Esophagus (tissue), 2 donors: ENCODE measurements around the gene ART4. TPM values are rescaled to one million over a fixed set of nuclear protein-coding genes. Genes with fewer than 3 reads are reported as not detected.
A peak's percentile ranks its signal among the peaks of the same experiment; 100 is the strongest.

Experiments used
- H3K27ac ChIP-seq, 2 donors: one replicate each; pipeline ENCODE4 v1.5.1; 2013; ENCODE audit warnings: low read depth in 2 of 2, mild to moderate bottlenecking in 2 of 2, inconsistent platforms in 1 of 2, low read length in 1 of 2, moderate library complexity in 1 of 2
- H3K27me3 ChIP-seq, 2 donors: one replicate each; pipeline ENCODE4 v1.6.1; 2013; ENCODE audit warnings: low read length in 2 of 2, control low read depth in 1 of 2, mild to moderate bottlenecking in 1 of 2; ENCODE audit not compliant: insufficient read depth in 2 of 2, control insufficient read depth in 1 of 2
- H3K36me3 ChIP-seq, 2 donors: one replicate each; pipeline ENCODE4 v1.6.1; 2013; ENCODE audit warnings: low read length in 1 of 2; ENCODE audit not compliant: control insufficient read depth in 2 of 2, insufficient read depth in 2 of 2
- H3K4me1 ChIP-seq, 2 donors: one replicate each; pipeline ENCODE4 v1.6.1; 2013; ENCODE audit warnings: low read length in 1 of 2; ENCODE audit not compliant: control insufficient read depth in 2 of 2, insufficient read depth in 2 of 2
- H3K4me3 ChIP-seq, 2 donors: one replicate each; pipeline ENCODE4 v1.5.1; 2013; ENCODE audit warnings: low read length in 2 of 2, mild to moderate bottlenecking in 2 of 2, low read depth in 1 of 2, moderate library complexity in 1 of 2
- H3K9me3 ChIP-seq, 2 donors: one replicate each; pipeline ENCODE4 v1.6.1; 2013; ENCODE audit warnings: mild to moderate bottlenecking in 2 of 2, low read depth in 1 of 2, low read length in 1 of 2, moderate library complexity in 1 of 2; ENCODE audit not compliant: control insufficient read depth in 2 of 2, insufficient read depth in 1 of 2
- WGBS, 2 donors: extraction: QIAGEN DNeasy Blood & Tissue Kit; methylation state at CpG; one replicate each; pipeline ENCODE4 v1.1.7; 2013; 5-methylcytosine and 5-hydroxymethylcytosine counted together
- polyA plus RNA-seq, 2 donors: library from polyadenylated mRNA; stranded (reverse); fragments of 200-250 nt; gene quantifications; one replicate each; pipeline ENCODE4 v1.2.3, GENCODE V29; 2013
- donor health status: healthy with polysubstance abuse.
- donor health status: Bipolar disorder and iron deficiency.

Gene ART4
- polyA plus RNA-seq, 2 donors: 0.05 to 0.14 TPM

DNA sequence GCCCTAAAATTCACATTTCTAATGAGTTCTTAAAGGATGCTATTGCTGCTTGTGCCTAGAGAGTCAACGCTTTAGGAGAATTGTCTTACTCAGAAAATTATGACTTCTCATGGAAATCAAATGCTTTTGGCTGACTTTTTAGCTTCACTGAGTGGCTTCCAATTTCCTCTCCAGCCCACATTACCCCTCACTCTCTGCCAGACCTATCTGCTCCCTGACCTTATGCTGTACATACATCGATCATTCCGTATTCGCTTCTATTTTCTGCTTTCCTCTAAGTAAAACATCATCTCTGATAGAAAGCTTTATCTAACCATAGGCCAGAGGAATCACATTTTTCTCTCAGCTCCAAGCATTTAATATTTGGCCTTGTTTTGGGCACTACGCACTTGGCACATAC lies 16.8 kb downstream of the ART4 start:
- Histone ChIP-seq H3K36me3 (no peaks in the 10 kb centered on the region), H3K9me3 (no peaks in the 10 kb centered on the region), H3K27me3 (no peaks in the 10 kb centered on the region), H3K4me1 (no peaks in the 10 kb centered on the region), H3K27ac (no peak overlapping the region), H3K4me3 (no peak overlapping the region)
- WGBS, 2 donors: 79 to 82% methylated on average over 5 of the region's 5 CpGs

GRCh38 chr12:14825256-14825655 lies 18.1 kb downstream of the ART4 start:
- no peak overlapping the region for H3K27ac ChIP-seq
- no peaks in the 10 kb centered on the region for H3K9me3 ChIP-seq
- no peaks in the 10 kb centered on the region for H3K36me3 ChIP-seq
- H3K27me3 ChIP-seq: no peaks in the 10 kb centered on the region
- no peak overlapping the region for H3K4me3 ChIP-seq
- no peaks in the 10 kb centered on the region for H3K4me1 ChIP-seq

DNA sequence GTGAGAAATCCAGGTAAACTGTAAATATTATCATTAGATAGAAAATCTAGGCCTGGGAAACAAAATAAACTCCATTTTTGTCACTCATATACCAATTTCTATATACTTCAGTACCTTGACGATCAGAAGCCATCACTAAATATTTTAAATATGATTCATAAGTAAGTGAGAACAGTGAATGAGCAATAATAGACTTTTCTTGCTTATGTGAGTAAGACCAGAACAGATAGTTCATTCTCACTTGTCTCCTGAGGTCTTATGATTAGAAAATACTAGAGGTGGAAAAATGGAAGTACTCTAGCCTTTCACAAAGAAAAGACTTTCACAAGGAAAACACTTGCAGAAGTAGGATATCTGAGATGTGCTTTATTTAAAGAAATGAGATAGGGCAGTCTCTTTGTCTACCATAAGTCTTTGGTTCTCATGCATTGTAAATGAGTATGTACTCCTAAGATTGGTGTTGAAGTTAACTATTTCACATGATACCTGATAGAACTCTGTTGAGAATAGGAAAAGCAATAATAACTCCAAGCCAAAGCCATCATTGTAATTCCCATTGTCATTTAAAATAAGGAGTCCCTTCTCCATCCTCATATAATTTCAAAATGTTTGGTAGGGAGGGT lies 19.2 kb downstream of the ART4 start:
- WGBS, 2 donors: 62 to 73% methylated on average over 1 of the region's 1 CpG
- H3K4me1 ChIP-seq: no peaks in the 10 kb centered on the region
- H3K27ac ChIP-seq: no peak overlapping the region
- no peaks in the 10 kb centered on the region for H3K36me3 ChIP-seq
- H3K9me3 ChIP-seq: no peaks in the 10 kb centered on the region
- H3K4me3 ChIP-seq: no peak overlapping the region
- H3K27me3 ChIP-seq: no peaks in the 10 kb centered on the region

DNA sequence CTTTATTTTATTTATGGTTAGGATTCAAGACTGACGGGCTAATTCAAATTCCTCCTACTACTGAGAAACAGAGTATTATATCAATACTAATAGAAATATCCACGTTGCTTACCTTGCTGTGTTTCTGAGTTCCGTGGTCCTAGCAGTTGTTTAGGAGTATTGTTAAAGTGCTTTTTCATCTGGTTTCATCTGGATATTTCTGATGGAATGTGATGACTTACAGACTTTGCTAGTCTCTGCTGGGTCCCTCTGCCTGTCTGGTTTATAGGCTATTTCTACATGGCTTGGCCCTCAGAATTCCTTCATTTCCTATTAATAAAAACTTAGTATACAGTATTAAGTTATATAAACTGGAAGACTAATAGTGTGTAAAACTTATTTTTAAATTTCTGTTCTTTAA lies 29.3 kb downstream of the ART4 start, which contains the start of gene SMCO3:
TSS of gene SMCO3 (minus strand) at position 169 of the 400 bp plus-strand sequence. CDS start 7,502 bp downstream, outside the sequence.
- no peaks in the 10 kb centered on the region for H3K9me3 ChIP-seq
- no peaks in the 10 kb centered on the region for H3K36me3 ChIP-seq
- H3K27me3 ChIP-seq: no peaks in the 10 kb centered on the region
- no peak within 1 kb of the TSS for H3K4me3 ChIP-seq
- H3K4me1 ChIP-seq: no peaks in the 10 kb centered on the region
- WGBS, 2 donors: 83% methylated on average over 3 of the region's 3 CpGs
- H3K27ac ChIP-seq: no peak within 1 kb of the TSS

GRCh38 chr12:14811486-14811885 lies 31.8 kb downstream of the ART4 start:
- Histone ChIP-seq H3K27me3 (no peaks in the 10 kb centered on the region), H3K4me3 (no peak overlapping the region), H3K4me1 (no peaks in the 10 kb centered on the region), H3K27ac (no peak overlapping the region), H3K9me3 (no peaks in the 10 kb centered on the region), H3K36me3 (no peaks in the 10 kb centered on the region)
- 95 to 100% methylated on average over 2 of the region's 2 CpGs for WGBS, 2 donors

DNA sequence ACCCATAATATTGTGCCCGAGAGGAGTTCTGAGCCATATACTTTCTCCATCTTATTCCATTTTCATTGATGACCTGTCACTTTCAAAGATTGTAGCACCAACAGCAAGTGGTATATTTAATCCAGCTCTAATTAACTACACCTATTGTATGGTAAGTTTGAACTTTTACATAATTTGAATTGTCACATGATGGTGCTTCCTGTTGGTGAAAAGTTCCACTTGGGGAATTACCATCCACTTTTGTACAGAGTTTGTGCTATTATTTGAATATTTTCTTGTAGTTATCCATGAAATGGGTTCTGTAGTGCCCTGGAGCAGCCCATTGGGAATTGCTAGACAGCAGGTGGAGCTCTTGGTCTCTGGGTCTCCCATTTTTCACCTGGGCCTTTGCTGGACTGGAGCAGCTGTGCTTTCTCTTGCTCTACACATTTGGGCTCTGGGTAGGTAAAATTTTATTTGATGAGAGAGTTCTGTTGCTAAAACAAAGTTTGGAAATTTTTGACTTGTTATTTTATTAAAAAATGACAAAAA lies 32.3 kb downstream of the ART4 start:
- no peaks in the 10 kb centered on the region for H3K36me3 ChIP-seq
- H3K4me1 ChIP-seq: no peaks in the 10 kb centered on the region
- H3K27ac ChIP-seq: no peak overlapping the region
- WGBS, 2 donors: 90 to 98% methylated on average over 1 of the region's 1 CpG
- no peak overlapping the region for H3K4me3 ChIP-seq
- no peaks in the 10 kb centered on the region for H3K9me3 ChIP-seq
- no peaks in the 10 kb centered on the region for H3K27me3 ChIP-seq

DNA sequence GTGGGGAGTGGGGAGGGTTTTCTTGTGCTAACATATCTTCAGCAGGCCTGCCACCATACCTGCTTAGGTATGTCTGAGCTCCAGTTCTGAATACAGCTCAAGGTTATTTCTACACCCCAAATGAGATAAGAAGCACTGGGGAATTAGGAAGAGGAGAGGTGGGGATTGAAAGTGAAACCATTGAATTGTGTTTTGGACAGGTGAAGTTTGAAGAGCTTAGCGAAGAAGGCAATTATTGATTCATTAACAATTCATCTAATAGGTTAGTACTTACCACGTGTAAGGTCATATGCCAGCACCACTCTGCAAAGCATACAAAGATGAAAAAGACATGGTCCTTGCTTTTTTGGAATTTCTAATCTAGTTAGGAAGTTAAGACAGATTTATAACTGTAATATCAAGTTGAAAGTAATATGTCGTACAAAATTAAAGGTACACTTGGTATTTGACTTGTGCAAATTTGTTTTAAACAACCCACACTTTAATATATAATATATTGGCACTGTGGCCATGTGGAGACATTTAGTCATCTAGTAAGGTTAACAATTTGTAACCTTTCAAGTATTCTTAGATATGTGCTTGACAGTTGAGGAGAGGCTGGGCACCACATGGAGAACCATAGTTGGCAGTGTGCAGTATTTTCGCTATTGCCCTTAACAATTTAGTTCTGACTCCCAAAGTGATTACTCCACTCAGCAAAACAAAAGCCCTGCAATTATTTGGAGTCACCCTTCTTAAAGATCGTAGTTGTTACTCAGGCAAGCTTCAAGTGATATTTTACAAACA lies 33.0 kb downstream of the ART4 start:
- Histone ChIP-seq H3K9me3 (no peaks in the 10 kb centered on the region), H3K27me3 (no peaks in the 10 kb centered on the region), H3K4me3 (no peak overlapping the region), H3K4me1 (no peaks in the 10 kb centered on the region), H3K36me3 (no peaks in the 10 kb centered on the region), H3K27ac (no peak overlapping the region)
- 82 to 87% methylated on average over 5 of the region's 5 CpGs for WGBS, 2 donors

DNA sequence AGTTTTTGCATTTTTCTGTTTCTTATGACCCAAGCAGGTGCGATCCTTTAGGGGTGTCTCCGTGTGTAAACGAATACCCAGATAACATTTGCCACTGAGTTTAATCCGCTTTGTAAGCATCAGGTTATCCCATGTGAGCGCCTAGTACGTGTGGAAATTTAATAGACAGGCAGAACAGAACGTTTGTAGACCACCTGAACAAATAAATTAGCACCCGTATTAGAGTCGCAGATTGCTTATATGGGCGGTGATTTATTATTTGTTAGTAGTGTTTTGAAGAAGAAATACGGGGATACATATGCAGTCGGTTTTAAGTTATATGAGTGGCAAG lies 39.5 kb downstream of the ART4 start:
- WGBS, 2 donors: 0% methylated on average over 12 of the region's 12 CpGs
- Histone ChIP-seq H3K4me1 (no peaks in the 10 kb centered on the region), H3K36me3 (peaks cover 2 to 4% of the 10 kb centered on the region in 2 donors), H3K4me3 (peak overlapping the region; percentile 82 to 100), H3K9me3 (no peaks in the 10 kb centered on the region), H3K27me3 (no peaks in the 10 kb centered on the region), H3K27ac (peak overlapping the region; percentile 73 to 78)

- peak within 1 kb of the TSS; percentile 82 to 100 for H3K4me3 ChIP-seq
- H3K27me3 ChIP-seq: no peaks in the 10 kb centered on the region
- no peaks in the 10 kb centered on the region for H3K4me1 ChIP-seq
- peaks cover 2 to 4% of the 10 kb centered on the region in 2 donors for H3K36me3 ChIP-seq
- WGBS, 2 donors: 0% methylated on average over 46 to 50 of the region's 50 CpGs
- H3K9me3 ChIP-seq: no peaks in the 10 kb centered on the region
- peak within 1 kb of the TSS; percentile 74 to 97 for H3K27ac ChIP-seq
These were observed 40.1 kb downstream of the ART4 start, which contains the start of the genes C12orf60 and WBP11 for GRCh38 chr12:14803011-14803829. Gene C12orf60 (plus strand): TSS chr12:14803670. CDS start chr12:14822936, 19,266 bp downstream. Gene WBP11 (minus strand): TSS chr12:14803478. CDS start chr12:14801383, 2,095 bp downstream.
